PFSK-1 (cell line): ENCODE measurements around the gene NELFB.

Source experiments
- FOXP2 ChIP-seq: optimal IDR thresholded peaks from 2 replicates; pipeline ENCODE3; 2011; ENCODE audit warnings: borderline replicate concordance, control low read depth, inconsistent platforms; ENCODE audit not compliant: insufficient read depth; ENCODE audit errors: extremely low read length, extremely low read depth
- POLR2AphosphoS5 ChIP-seq: IDR thresholded peaks from 2 replicates; pipeline ENCODE4 v1.6.1; 2012; ENCODE audit warnings: low read depth, mild to moderate bottlenecking, control low read depth, low read length, moderate library complexity
- REST ChIP-seq, 2 experiments: IDR thresholded peaks; 2 replicates each; pipeline versions ENCODE4 v1.6.1 to v1.8.0; 2011 to 2012; ENCODE audit warnings: low read depth in 2 of 2, low read length in 2 of 2, control low read depth in 1 of 2, inconsistent platforms in 1 of 2, mild to moderate bottlenecking in 1 of 2, moderate library complexity in 1 of 2; ENCODE audit not compliant: insufficient read depth in 1 of 2
- SIN3A ChIP-seq: IDR thresholded peaks from 2 replicates; pipeline ENCODE4 v1.6.1; 2012; ENCODE audit warnings: mild to moderate bottlenecking, low read length, moderate library complexity, borderline replicate concordance; ENCODE audit not compliant: insufficient read depth
- TAF1 ChIP-seq: IDR thresholded peaks from 2 replicates; pipeline ENCODE4 v1.6.1; 2012; ENCODE audit warnings: low read length, control low read depth, borderline replicate concordance; ENCODE audit not compliant: insufficient read depth

The NELFB gene

GRCh38 chr9:137263506-137263905, 8.4 kb downstream of the NELFB start:
- TF ChIP-seq TAF1, result no peak
- no peak for TF ChIP-seq POLR2AphosphoS5
- no peak for TF ChIP-seq REST (IDR thresholded peaks at IDR 0.05; ENCODE audit: insufficient read depth in 1 of 2, low read depth in 2 of 2, low read length in 2 of 2)
- no peak for TF ChIP-seq SIN3A
- TF ChIP-seq FOXP2, result no peak

GRCh38 chr9:137264067-137264466, 8.9 kb downstream of the NELFB start:
- TF ChIP-seq FOXP2, result no peak
- no peak for TF ChIP-seq TAF1
- TF ChIP-seq SIN3A, result no peak
- TF ChIP-seq POLR2AphosphoS5, result no peak
- no peak for TF ChIP-seq REST (IDR thresholded peaks at IDR 0.05; ENCODE audit: insufficient read depth in 1 of 2, low read depth in 2 of 2, low read length in 2 of 2)

GRCh38 chr9:137265496-137266161, 10.5 kb downstream of the NELFB start:
- TF ChIP-seq REST (IDR thresholded peaks at IDR 0.05; ENCODE audit: insufficient read depth in 1 of 2, low read depth in 2 of 2, low read length in 2 of 2) (no peak), SIN3A (no peak), TAF1 (no peak), FOXP2 (no peak), POLR2AphosphoS5 (no peak)

GRCh38 chr9:137266162-137266527, 11.0 kb downstream of the NELFB start:
- TF ChIP-seq SIN3A (no peak), REST (IDR thresholded peaks at IDR 0.05; ENCODE audit: insufficient read depth in 1 of 2, low read depth in 2 of 2, low read length in 2 of 2) (no peak), POLR2AphosphoS5 (no peak), TAF1 (no peak), FOXP2 (no peak)

GRCh38 chr9:137266585-137267453, 11.7 kb downstream of the NELFB start:
- TF ChIP-seq REST (IDR thresholded peaks at IDR 0.05; ENCODE audit: insufficient read depth in 1 of 2, low read depth in 2 of 2, low read length in 2 of 2), result no peak
- TF ChIP-seq FOXP2, result no peak
- TF ChIP-seq TAF1, result no peak
- no peak for TF ChIP-seq SIN3A
- TF ChIP-seq POLR2AphosphoS5, result no peak
